Fibroblast of mammary gland (primary cell): Measurements from ENCODE around the gene FTHL17.

Experiments
- DNase-seq: peaks from one replicate; pipeline ENCODE4 v3.0.0-alpha.2; 2010; ENCODE audit warnings: low read depth
- H3K4me3 ChIP-seq: 2 replicates; pipeline ENCODE4 v1.5.1; 2011; ENCODE audit warnings: low read depth, mild to moderate bottlenecking, low read length, moderate library complexity; ENCODE audit not compliant: control insufficient read depth
- TF ChIP-seq, protein P1 (sequence below): conservative IDR thresholded peaks from 2 replicates; pipeline ENCODE4 v1.5.1; 2011; ENCODE audit warnings: low read depth, low read length, inconsistent platforms; ENCODE audit not compliant: control insufficient read depth, insufficient read depth

The FTHL17 gene

DNA sequence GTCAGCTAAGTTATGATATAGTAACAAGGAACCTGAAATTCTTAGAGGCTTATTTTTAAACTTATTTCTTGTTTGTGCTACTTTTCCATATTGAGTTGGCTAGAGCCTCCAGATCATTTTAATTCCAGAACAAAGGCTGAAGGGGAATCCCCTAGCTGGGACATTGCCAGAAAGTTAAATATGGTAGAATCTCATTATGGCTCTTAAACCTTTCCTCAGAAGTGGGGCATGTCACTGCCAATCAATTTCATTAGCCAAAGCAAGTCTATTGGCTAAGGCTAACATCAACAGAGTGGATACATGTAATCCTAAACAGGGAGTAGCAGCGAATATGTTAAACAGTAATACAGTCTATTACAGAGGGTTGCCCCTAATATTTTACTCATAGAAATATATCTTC lies 47.0 kb downstream of the FTHL17 start:
- H3K4me3 ChIP-seq: no peak overlapping the region
- no peak for DNase-seq
- TF ChIP-seq, protein P1, sequence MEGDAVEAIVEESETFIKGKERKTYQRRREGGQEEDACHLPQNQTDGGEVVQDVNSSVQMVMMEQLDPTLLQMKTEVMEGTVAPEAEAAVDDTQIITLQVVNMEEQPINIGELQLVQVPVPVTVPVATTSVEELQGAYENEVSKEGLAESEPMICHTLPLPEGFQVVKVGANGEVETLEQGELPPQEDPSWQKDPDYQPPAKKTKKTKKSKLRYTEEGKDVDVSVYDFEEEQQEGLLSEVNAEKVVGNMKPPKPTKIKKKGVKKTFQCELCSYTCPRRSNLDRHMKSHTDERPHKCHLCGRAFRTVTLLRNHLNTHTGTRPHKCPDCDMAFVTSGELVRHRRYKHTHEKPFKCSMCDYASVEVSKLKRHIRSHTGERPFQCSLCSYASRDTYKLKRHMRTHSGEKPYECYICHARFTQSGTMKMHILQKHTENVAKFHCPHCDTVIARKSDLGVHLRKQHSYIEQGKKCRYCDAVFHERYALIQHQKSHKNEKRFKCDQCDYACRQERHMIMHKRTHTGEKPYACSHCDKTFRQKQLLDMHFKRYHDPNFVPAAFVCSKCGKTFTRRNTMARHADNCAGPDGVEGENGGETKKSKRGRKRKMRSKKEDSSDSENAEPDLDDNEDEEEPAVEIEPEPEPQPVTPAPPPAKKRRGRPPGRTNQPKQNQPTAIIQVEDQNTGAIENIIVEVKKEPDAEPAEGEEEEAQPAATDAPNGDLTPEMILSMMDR: no peak

DNA sequence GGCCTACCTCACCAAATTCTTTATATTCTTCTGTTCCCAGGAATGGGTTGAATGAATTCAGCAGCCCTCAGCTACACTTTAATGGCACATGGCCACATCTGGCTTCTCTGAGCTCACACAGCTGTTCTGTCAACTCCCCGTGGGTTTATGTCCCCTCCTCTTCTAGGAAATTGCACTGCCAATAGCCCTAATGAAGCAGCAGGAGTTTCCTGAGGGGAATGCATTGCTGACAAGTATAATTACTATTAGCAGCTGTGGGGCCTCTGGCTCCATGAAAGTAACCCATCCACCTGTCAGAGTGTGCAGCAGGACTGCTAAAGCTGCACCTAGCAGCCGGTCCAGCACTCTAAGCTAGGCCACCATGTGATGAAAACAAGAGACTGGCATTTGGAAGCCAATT lies 50.3 kb downstream of the FTHL17 start:
- H3K4me3 ChIP-seq: no peak overlapping the region
- TF ChIP-seq, protein P1: no peak
- no peak for DNase-seq
